HG03558 (cell line): Measurements from ENCODE around the gene GRHL3.
"Not testable (repeated sequence)": the region's sequence is repeated elsewhere in the genome, so short reads cannot be mapped to it uniquely, and the experiment has no call there.

Source experiments
- ATAC-seq: cut with Tn5 transposase; IDR thresholded peaks from one replicate; pipeline ENCODE4 v1.9.1; 2021; ENCODE audit warnings: moderate number of reproducible peaks; ENCODE audit not compliant: unreplicated experiment; ENCODE audit errors: extremely low read depth

GRHL3 gene

GRCh38 chr1:24319312-24319863 lies at the start of gene GRHL3:
TSS of gene GRHL3 (plus strand) at chr1:24319357. CDS start at chr1:24319552, 195 bp downstream.
- no peak for ATAC-seq

DNA sequence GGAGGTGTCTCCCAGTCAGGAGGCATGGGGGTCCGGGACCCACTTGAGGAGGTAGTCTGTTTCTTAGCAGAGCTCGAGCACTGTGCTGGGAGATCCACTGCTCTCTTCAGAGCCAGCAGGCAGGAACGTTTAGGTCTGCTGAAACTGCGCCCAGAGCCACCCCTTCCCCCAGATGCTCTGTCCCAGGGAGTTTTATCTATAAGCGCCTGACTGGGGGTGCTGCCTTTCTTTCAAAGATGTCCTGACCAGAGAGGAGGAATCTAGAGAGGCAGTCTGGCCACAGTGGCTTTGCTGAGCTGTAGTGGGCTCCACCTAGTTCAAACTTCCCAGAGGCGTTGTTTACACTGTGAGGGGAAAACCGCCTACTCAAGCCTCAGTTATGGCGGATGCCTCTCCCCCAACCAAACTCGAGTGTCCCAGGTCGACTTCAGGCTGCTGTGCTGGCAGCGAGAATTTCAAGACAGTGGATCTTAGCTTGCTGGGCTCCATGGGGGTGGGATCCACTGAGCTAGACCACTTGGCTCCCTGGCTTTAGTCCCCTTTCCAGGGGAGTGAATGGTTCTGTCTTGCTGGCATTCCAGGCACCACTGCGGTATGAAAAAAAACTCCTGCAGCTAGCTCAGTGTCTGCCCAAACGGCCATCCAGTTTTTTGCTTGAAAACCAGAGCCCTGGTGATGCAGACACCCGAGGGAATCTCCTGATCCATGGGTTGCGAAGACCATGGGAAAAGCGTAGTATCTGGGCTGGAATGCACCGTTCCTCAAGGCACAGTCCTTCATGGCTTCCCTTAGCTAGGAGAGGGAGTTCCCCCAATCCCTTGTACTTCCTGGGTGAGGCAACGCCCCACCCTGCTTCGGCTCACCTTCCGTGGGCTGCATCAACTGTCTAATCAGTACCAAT lies 44.7 kb upstream of the GRHL3 start:
- ATAC-seq = not testable (repeated sequence)

DNA sequence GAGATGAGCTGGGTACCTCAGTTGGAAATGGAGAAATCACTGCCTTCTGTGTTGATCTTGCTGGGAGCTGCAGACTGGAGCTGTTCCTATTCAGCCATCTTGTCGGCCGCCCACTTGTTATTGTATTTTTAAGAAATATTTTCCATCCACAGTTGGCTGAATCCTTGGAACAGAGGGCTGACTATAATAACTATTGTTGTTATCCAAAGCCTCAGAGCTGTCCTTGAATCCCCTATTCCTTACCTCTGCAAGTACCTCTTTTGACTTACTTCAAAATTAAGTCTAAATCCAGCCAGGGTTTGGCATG lies 44.1 kb upstream of the GRHL3 start:
- ATAC-seq = no peak

- no peak for ATAC-seq
Measured at GRCh38 chr1:24275510-24275909, 43.6 kb upstream of the GRHL3 start.

- ATAC-seq = no peak
Measured at GRCh38 chr1:24276791-24277190, 42.4 kb upstream of the GRHL3 start.

GRCh38 chr1:24277420-24278169 lies 41.6 kb upstream of the GRHL3 start:
- no peak for ATAC-seq

GRCh38 chr1:24278726-24279125 lies 40.4 kb upstream of the GRHL3 start:
- no peak for ATAC-seq

DNA sequence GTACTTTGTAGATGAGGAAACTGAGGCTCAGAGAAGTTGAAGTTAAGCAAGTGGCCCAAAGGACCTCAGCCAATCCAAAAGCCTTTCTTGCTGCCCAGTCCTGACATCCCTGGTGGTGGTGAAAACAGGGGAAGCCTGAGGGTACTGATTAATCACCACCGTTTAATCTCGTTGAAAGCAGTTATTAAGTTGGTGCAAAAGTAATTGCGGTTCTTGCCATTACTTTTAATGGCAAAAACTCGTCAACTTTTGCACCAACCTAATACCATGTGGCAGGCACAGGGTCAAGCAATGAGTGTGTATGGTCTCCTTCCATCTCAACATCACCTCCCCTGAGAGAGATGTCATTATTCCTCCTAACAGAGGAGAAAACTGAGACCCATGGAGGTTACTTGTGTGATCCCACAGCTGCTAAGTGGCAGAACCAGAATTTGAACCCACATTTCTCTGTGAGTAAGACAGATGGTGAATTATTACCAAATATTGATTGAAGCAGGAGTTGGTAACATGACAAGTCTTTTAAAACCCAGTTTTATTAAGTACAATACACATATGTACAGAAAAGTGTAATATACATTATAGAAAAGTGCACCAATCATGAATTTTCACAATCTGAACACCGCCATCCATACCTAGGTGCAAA lies 39.4 kb upstream of the GRHL3 start:
- ATAC-seq = no peak

DNA sequence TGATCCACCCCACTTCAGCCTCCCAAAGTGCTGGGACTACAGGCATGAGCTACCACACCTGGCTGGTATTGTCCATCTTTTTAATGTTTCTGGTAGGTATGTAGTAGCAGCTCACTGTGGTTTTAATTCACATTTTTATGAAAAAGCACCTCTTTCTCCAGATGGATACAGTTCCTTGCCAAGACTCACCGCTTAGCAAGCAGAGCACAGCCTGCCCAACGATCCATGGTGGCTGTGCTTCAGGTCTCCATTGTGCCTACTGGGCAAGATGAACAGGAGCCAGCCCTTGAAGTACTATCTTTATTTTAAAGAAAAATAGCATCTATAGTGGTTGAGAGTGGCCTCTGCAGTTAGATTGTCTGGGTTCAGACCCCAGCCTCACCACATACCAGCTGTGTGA lies 37.6 kb upstream of the GRHL3 start:
- no peak for ATAC-seq

DNA sequence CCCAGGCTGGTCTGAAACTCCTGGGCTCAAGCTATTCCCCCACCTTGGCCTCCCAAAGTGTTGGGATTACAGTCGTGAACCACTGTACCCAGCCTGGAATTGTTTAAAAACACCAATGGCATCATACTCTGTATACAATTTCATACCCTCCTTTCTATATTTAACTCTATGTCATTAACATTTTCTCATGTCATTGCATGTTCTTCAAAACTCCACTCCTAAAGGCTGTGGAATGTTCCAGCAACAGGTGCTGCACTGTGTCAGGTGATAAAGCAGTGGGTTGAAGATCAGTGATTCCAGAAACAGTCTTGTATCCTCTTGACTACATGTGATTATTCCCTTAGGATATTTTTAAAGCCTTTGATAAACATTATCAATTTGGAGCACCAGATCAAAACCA lies 36.7 kb upstream of the GRHL3 start:
- no peak for ATAC-seq

DNA sequence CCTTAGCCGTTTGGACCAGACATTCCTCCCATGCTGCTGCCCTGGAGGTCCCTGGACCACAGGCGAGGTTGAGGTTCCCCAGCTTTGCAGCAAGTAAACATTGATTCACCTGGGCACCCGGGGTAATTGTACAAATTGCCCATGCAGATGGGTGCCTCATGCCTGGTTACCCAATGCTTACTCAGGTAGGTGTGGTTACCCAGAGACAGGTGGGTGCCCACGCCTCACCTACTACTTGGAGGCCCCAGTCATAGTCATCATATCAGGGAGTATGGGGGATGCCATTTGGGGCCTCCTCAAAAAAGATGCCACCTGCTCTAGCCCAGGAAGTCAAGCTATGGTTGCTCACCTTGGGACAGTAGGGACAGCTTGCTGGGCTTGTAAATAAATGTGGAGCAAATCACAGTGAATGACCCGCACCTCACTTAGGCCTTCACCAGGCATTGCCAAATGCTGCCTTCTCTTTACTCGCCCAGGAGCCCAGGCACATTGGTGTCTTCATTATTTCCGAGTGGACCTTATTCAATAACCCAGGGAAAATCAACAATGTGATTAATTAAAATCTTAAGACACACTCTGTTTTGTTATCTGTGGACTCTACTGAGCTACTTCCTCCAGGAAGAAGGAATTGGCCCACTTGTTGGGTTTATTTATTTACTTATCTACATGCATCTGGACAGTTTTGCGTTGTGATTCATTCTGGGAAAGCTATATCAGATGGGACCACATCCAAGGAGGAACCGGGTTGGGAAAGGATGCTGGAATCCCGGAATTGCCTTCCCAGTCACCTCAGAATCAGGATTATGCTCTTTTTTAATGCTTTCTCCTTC lies 35.6 kb upstream of the GRHL3 start:
- no peak for ATAC-seq

DNA sequence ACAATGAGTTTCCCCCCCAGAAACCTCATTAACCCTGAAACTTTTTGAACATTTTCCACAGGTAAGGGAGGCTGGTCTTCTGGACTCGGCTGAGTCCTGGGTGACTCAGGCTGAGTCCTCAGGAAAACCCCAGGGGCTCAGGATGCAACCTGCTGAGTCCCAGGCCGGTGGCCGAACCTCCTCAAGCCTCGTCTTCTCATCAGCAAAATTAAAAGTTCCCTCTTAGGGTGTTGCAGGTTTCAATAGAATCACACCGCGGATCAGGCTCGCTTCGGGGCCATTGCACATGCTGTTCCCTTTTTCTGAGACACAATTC lies 35.0 kb upstream of the GRHL3 start:
- ATAC-seq = no peak

DNA sequence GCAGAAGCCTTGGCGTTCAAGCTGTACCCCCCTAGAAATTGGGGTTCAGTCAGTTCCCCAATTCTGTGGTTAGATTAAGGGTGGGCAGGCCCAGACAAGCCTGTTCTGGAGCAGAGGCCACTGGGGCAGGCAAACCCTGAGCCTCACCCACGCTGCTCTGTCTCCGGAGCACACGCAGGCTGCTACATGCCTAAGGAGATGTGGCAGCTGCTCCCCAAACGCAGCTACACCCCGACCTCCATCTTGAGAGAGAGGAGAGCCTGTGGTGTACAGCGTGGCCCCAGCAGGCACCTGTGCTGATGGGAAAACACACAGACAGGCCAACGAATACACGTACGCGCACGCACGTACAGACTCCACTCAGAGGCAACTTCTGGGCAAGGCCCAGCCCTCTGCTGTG lies 33.9 kb upstream of the GRHL3 start:
- ATAC-seq = no peak

DNA sequence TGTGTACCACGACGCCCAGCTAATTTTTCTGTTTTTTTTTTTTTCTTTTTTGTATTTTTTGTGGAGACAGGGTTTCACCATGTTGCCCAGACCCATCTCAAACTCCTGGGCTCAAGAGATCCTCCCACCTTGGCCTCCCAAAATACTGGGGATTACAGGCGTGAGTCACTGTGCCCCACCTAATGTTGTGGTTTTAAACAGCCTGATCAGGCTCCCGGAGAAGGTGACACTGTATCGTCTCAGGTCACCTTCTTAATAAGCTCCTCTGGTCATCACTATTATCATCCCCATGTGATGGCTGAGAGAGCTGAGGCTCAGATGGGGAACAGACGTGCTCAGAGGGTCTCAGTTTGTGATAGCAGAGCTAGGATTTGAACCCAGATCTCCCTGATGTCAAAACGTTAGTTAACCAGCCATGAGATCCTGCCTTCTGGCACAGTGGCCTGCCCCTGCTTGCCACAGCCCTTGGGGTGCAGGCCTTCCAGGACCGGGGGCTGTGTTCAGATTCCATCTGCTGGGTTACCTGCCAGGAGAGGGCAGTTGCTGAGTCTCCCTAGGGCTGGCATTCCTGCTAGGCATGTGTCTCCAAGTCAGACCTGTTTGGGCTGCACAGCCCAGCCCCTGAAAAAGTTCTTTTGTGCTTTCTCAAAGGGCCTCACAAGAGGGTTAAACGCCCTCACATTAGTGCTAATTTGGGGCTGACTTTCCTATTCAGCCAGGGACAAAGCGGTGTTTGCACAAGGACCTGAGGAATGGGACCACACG lies 32.7 kb upstream of the GRHL3 start:
- ATAC-seq = no peak

- not testable (repeated sequence) for ATAC-seq
Measured at GRCh38 chr1:24287779-24288178, 31.4 kb upstream of the GRHL3 start.

DNA sequence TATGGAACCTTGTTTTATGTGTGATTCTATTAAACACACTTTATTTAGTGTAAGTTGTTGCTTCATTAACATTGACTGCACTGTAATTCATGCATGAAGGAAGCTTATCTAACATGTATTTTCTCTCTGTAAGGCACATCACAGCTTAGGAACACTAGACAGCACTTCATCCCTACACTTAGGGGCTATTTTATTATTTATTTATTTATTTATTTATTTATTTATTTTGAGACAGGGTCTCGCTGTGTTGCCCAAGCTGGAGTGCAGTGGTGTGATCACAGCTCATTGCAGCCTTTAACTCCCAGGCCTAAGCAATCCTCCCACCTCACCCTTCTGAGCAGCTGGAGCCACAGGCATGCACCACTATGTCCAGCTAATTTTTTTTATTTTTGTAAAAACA lies 30.7 kb upstream of the GRHL3 start:
- no peak for ATAC-seq

GRCh38 chr1:24289937-24290595 lies 29.1 kb upstream of the GRHL3 start:
- no peak for ATAC-seq

DNA sequence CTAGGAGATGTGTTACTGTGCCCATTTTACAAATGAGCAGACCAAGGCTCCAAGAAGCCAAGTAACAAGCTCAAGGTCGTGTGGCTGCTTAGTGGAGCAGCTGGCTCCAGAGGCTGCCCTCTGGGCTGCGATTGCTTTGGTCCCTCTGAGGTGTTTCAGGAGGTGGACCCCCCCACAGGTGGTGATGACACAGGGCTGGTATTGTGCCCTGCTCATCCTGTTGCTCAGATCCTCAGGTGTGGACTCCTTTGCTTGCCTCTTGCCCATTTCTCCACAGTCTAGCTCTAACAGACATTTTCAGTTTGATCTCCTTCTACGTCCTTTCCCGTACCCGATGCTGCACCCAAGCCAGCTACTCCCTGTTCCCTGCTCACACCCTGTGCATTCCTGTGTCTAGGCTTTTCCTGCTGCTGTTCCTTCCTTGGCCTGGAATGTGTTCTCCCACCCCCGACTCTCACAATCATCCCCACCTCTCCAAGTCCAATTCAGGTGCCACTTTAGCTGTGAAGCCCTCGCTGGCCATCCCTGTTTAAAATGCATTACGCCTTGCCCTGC lies 28.1 kb upstream of the GRHL3 start:
- no peak for ATAC-seq

DNA sequence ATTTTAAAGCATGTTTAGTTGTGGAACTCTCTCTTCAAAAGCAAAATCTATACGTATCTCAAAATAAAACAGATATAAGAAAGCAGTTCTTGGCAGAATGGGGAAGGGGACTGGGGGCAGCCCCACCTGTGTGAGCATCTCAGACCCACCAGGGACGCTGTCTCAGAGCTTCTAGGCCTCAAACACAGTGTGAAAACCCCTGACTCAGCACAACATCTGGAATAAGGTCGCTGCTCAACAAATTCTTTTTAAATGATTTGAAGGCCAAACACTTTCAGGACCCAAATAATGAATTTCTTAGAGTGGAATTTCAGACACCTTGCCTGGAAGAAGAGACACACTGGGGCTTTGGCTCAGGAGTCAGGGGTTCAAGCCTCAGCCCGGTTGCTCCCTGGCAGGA lies 27.1 kb upstream of the GRHL3 start:
- ATAC-seq = no peak
